SH-SY5Y (cell line): Measurements from ENCODE around the gene BST1.

Experiments used
- GATA2 ChIP-seq: IDR thresholded peaks from 2 replicates; pipeline ENCODE4 v1.6.1; 2011; ENCODE audit warnings: mild to moderate bottlenecking, low read depth, low read length
- GATA3 ChIP-seq: IDR thresholded peaks from 2 replicates; pipeline ENCODE4 v1.6.1; 2011; ENCODE audit warnings: low read depth, mild to moderate bottlenecking, low read length, moderate library complexity

DNA sequence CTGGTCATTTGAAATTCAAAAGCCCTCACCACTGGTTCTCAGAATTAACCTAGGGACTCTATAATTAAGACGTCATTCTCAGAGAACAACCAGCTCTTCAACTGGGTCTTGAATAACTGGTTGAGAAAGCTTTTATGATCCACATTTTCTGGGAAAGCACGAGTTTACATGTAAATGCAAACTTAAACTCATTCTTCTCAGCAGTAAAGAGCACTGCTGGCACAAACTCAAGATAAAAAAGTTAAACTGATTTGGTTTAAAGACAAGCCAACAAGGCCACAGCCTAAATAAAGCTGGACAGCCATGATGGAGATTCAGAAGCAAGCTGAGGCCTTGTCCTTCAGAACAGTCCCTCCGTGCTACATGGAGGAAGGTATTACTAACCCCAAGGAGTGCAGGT lies 13.2 kb downstream of the BST1 start:
- TF ChIP-seq GATA2: no peak
- TF ChIP-seq GATA3: no peak
